HG03045 (cell line): Measurements from ENCODE around the gene ITPKC.

Source experiments
- ATAC-seq: cut with Tn5 transposase; IDR thresholded peaks from one replicate; pipeline ENCODE4 v1.9.1; 2021; ENCODE audit warnings: mild to moderate bottlenecking, moderate library complexity; ENCODE audit not compliant: unreplicated experiment

Gene ITPKC

DNA sequence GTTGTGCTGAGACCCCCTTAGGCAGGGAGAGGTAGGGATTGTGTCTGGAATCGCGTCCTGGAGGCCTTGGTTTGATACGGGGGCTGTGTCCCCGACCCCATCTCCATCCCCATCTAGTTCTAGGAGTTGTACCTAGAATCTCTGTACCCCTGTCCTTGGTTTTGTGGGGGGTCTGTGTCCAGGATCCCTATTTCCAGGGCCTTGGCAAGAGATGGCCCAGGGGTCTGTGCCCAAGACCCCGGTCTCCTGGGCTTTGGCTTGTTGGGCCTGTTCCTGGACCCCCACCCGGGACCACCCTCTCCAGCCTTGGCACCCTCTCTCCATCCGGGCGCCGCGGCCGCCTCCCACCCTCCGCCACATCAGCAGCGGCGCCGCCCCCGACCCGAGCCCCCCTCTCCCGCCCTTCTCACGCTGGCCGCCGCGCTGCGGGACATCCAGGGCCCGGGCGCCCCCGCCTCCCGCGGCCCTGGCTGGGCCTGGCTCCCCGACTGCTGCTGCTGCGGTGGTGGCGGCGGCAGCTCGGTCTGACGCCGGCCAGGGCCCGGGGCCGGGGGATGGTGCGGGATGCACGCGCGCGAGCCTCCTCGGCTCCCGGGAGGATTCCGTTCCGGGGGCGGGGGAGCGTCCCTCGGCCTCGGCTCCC, 26.7 kb upstream of the ITPKC start, which contains the start of gene NUMBL:
NUMBL (minus strand) TSS at position 602 of the 643 bp plus-strand sequence; CDS start at position 434, 168 bp downstream.
- peak; percentile 11 for ATAC-seq

DNA sequence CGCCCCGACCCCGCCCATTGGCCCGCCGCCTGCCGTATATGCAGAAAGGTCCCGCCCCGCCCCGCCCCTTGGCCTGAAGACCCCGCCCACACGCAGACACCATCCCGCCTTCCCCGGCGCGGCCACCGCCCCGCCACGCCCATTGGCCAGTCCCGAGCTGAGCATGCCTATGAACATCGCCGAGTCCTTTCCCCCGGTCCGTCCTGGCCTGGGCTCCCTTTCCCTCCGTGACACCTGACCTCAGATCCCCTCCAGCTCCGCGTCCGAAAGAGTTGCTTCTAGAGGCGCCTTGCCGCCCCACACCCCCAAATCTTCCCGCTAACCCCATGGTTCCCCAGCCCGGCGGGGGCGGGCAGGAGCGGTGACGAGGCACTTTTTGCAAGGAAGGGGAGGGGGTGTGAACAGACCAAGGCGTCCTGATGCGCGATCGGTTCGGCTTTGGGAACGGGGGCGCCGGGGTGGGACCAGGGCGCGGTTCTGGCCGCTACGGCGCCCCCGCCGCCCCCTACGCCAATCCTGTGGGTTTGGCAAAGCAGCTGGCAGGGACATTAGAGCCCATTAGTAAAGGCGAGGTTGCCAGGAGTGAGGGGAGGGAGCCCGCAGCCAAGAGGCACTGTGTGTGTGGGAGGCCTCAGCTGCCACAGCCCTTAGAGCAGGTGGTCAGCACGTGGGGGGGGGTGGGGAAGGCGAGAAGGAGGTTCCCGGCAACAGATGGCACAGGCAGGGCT, 26.1 kb upstream of the ITPKC start:
- peak; percentile 67 for ATAC-seq

DNA sequence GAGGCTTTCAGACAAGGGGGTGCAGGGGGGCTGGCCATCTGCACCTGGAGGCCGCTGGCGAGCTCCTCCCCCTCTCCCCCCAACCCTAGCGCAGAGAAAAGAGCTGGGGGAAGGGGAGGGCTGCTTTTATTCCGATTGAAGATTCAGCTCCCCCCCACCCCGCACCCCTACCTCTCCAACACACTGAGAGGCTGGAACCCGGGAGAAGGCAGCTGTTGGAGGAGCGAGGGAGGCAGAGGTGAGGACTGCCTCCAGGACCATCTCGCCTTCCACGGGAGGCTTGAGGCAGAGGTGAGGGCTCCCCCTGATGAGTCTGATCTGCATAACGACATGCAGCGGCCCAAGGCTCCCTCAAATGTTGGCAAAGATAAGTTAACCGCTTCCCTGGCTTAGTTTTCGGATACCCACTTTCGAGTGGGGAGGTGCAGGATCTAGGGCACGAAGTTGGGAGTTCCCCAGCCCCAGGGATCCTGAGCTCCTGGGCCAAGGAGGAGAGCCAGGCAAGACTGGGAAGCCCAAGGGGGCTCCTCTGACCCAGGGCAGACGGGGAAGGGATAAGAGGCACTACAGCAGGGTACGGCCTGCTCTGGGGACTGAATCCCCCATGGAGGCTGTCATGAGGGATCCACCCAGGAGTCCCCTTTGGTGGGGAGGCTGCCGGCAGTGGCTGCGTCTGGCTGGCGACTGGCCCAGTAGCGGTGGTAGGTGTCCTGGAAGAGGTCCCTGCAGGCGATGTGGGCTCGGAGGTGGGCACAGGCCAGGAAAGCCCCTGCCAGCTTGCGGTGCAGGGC, 25.3 kb upstream of the ITPKC start:
- ATAC-seq: no peak

DNA sequence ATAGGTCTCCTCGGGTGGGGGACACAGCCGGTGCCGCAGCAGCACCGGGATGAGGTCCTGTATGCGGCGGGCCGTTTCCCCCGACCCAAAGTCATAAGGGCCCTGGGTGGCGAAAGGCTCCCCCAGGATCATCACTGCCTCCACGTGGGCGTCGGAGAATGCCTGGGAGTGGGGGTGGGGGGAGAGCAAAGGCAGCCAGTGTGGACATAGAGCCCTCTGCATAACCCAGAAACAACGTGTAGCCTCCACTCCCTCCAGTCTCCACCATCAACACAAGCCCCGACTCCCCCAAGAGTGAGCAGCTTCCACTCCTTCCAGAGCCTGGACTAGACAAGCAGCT, 24.7 kb upstream of the ITPKC start:
- no peak for ATAC-seq

DNA sequence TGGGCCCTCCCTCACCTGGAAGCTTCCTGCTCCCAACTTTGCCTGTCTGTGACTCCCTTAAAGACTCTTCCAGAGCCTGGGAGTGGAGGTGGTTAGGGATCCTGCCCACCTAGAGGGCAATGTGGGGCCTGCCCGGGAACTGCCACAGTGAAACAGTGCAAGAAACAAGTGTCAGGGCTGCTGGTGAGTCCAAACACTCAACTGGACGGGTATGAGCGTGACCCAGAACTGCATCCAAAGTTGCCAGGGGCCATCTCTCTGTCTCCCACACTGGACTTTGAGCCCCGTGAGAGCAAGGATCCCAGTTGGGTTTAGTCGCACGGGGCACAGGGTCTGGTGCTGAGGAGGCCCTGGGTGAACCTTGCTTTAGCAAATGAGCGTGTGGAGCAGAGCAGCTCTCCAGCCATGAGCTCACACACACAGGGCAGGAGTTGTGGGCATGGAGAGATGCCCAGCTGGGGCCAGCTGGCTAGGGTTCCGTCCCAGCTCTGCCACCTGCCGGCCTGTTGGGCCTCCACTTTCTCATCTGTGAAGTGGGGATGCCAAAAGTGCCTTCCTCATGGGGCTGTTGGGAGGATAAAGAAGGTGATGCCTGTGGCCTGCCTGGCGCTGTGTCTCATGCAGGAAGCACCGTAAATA, 23.6 kb upstream of the ITPKC start:
- ATAC-seq: no peak

DNA sequence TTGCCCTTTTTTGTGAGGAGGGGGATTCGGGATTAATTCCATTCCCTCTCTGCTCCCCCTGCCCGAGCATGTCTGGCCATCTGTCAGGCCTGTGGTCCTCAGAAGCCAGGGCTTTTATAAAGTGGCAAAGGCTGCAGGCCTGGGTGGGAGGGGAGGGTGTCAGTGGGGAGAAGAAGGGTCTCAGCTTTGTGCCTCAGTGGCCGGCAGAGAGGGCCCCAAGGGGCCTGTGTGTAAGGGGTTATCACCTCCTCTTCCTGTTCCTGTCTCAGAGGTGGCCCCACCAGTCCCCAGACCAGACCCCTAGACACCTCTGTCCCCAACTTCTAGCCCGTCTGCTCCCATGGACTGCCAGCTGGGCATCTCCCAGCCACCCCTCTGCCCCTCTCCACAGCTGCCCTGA, 23.0 kb upstream of the ITPKC start:
- ATAC-seq: no peak

DNA sequence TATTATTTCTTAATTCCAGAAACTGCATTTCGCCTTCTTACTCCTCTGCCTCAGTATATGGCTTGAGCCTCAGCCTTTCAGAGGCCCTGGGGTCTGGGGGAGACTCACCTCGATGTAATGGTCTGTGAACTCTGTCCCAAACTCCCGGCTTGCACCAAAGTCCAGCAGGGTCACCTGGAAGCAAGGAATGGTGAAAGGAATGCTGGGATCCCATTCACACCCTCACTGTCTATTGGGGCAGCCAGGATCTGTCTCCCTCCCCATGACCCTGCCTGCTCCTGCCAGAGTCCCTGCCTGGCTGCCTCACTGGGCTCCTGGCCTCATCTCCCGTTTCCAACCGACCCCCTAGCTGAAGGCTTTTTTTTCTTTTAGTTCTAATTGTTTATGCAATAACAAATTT, 21.0 kb upstream of the ITPKC start:
- ATAC-seq: no peak

DNA sequence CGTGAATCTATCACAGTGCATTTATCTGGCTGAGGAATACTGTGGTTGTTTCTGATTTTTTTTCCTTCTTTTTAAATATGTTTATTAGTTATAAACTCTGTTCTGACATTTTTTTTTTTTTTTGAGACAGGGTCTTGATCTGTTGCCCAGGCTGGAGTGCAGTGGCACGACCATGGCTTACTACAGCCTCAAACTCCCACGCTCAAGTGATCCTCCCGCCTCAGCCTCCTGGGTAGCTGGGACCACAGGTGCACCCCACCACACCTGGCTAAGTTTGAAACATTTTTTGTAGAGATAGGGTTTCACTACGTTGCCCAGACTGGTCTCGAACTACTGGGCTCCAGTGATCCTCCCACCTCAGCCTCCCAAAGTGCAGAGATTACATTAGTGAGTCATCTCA, 19.9 kb upstream of the ITPKC start:
- ATAC-seq: no peak

DNA sequence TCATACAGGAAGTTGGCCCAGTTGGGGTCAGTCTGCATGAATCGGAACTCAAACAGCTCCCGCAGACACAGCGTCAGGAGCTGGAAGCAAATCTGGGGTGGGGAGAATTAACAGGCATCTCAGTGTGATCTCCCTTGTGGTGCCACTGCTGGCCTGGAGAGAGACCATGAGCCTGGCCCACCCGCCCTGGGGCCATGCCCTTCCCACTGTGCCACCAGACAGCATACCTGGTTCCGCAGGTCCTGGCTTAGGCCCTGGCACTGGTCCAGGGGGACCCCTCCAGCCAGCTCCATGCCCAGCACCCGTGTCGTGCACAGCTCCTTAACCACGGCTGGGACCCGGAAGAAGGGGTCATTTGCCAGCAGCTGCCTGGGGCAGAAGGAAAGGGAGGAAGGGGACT, 16.8 kb upstream of the ITPKC start:
- no peak for ATAC-seq

DNA sequence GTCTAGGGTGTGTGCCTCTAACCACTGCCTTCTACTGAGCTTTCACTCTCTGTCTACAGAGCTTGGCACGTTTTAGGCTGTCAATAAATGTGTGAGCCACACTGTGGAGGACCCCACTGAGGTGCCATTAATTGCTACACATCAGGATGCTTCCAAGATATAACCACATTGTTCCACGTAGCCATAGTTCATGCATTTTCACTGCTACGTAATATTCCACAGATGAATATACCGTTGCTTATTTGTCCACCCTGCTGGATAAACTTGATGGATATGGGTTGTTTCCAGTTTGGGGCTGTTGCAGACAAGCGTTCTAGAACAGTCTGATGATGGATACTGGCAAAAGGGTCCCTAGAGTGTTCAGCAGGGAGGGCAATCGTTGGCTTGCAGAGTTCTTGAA, 15.2 kb upstream of the ITPKC start:
- no peak for ATAC-seq

DNA sequence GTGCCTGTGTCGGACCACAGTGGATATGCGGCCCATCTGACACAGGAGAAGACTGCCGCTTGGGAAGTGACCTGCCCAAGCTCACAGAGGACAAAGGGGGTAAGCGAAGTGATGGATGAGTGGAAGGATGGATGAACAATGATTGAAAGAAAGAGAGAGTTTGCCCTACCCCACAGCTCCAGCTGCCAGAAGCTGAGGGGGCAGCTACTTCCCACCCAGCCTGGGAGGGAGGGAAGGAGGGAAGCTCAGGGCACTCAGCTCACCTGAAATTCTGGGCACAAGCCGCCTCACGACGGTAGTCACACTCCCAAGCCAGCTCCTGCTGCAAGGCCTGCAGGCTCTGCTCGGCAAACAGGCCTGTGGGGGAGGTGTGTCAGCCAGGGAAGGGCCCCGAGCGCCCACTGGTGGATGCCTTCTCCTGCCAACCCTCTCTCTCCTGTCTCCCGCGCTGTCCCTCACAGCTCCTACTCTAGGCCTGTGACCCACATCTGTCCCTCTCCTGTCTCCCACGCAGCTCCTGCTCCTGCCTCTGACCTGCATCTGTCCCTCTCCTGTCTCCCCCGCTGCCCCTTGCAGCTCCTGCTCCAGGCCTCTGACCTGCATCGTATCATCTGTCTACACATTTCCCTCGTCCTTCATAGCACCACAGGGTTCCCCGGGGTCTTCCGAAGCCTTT, 14.4 kb upstream of the ITPKC start:
- ATAC-seq: no peak

DNA sequence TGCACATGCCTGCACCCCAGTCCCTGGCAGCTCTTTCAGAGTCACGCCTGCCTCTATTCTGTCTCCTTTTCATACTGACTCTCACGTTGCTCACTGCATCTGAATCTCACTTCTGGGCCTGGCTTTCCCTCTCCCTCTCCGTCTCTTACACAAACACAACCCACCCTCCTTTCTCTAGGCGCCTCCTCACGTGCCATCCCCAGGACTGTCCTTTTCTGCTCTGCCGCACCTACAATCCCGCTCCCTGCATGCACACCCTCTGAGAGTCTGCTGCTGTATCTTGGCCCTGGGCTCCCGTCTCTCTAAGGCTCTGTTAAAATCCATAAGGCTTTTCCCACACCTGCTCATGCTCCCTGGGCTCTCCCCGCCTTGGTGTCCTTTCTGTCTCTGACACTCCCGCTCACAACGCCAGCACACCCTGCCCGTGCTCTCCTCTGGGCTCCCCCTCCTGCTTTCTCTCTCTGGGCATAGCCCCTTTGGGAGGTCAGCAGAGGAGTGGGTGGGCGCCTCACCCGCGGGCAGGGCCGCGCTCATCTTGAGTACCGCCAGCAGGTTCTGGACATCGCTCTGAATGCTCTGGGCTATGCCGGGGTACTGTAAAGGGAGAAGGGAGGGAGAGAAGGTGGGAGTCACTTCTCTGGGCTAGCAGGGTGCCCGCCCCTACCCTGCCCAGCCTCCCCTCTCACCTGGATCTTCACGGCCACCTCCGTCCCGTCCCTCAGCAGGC, 13.7 kb upstream of the ITPKC start:
- ATAC-seq: no peak

DNA sequence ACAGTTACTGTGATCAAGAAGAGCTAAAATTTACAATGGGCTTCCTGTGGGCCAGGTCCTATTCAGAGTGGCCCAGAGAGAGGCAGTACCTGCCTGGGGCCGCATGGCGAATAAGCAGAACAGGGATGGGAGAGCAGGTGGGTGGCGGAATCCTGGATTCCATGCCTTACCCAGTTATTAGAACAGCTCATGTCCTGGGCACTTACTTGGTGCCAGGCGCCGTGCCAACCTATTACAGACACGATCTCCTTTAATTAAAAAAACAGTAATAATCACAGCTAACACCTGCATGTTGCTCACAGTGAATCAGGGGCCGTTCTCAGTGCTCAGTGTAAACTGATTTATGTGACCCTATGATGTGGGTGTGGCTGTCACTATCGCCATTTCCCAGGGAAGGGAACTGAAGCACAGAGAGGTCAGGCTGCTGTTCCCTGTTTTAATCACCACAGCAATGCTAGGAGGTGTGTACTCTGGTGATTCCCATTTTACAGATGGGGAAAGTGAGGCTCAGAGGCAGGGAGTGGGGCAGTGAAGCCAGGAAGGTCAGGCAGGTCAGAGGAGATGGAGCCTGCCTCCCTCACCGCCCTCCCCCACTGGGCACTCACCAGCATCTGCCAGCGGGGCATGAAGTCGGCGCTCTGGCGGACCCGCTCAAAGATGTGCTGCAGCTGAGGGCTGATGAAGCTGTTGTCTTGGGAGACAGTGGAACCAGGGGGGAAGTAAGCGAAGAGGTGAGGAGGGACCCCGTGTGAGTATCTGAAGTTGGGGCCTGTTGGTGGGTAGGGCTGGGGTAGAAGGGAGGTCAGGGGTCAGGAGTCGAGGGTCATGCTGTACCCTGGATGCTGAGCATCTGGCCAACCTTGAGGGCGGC, 12.2 kb upstream of the ITPKC start:
- ATAC-seq: no peak

DNA sequence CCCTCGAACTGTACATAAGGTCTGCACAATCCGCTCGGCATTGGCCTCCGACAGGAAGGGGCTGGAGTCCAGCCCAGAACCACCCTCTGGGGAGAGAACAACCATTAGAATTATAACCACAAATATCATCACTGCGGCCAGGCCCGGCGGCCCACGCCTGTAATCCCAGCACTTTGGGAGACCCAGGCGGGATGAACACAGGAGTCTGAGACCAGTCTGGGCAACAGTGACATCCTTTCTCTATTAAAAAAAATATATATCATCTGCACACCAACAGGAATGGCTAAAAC, 11.6 kb upstream of the ITPKC start:
- no peak for ATAC-seq

DNA sequence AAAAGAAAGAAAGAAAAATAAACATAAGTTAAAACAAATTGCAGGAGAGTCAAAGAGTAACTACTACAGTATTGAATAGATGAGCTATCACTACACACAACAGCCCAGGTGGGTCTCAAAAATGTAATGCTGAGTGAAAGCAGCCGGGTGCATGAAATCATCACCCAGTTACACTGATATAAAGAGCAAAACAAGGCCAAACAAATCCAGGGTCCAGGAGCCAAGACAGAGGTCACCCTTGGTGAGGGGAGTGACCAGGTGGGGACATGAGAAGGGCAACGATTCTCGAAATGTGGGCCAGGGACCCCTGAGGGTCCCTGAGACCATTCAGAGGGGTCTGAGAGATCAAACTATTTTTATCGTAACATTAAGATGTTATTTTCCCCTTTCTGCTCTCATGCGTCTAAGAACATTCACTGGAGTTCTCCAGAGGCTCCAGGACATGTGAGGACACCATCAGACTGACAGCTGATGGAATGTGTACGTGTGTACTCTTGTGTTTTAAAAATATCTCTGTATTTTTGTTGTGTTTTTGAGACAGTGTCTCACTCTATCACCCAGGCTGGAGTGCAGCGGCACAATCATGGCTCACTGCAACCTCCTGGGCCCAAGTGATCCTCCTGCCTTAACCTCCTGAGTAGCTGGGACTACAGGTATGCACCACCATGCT, 10.8 kb upstream of the ITPKC start:
- no peak for ATAC-seq

DNA sequence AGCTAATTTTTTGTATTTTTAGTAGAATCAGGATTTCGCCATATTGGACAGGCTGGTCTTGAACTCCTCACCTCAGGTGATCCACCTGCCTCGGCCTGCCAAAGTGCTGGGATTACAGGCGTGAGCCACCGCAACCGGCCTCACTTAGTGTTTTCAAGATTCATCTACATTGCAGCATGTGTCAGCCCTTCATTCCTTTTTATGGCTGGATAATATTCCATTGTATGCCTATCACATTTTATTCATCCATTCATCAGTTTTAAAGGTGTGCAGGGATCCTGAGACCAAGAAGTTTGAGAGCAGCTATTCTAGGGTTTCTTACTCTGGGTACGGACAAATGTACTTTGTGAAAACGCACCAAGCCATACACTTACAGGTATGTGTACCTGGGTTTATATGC, 9.3 kb upstream of the ITPKC start:
- ATAC-seq: no peak

DNA sequence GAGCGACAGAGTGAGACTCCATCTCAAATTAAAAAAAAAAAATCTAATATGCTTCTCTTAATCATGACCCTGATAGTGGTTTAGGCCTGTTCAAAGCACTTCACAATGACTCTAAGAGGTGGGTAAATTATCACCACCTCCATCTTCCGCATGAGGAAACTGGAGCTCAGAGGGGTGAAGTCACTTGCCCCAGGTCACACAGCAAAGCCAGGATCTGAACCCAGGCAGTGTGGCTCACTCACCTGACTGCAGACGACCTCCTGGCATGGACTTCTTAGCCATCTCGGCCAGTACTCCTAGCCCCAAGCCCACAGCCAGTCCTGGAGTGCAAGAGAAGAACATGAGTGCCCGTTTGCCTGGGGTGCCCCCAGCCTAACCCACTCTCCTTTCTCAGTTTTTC, 7.1 kb upstream of the ITPKC start:
- ATAC-seq: no peak

DNA sequence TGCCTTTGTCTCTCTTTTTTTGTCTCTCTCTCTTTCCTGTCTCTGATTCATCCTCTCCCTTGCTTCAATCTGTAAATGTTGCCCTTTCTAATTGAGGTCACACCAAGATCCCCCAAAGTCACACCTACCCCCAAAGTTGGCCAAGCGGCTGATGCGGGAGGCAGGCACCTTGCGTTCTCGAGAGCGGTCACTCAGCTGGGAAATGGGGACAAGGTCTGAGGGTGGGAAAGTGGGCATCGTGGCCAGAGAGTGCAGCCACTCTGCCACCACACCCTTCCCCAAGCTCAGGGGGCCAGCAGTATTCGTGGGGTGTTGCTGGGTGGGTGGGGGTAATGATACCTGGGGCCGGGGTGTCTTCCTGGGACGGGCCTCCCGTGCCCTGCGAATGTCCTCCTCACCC, 3.0 kb upstream of the ITPKC start:
- no peak for ATAC-seq
